HG02642 (cell line): ENCODE data around the gene ZBED6.
"Not testable (repeated sequence)": the region's sequence is repeated elsewhere in the genome, so short reads cannot be mapped to it uniquely, and the experiment has no call there.

Source experiments
- ATAC-seq: cut with Tn5 transposase; IDR thresholded peaks from one replicate; pipeline ENCODE4 v1.9.1; 2021; ENCODE audit warnings: mild to moderate bottlenecking; ENCODE audit not compliant: unreplicated experiment, poor library complexity

ZBED6 gene

GRCh38 chr1:203829247-203829646, 33.8 kb downstream of the ZBED6 start:
- ATAC-seq, result not testable (repeated sequence)

- ATAC-seq, result no peak
Measured at GRCh38 chr1:203835476-203835875, 40.1 kb downstream of the ZBED6 start.

DNA sequence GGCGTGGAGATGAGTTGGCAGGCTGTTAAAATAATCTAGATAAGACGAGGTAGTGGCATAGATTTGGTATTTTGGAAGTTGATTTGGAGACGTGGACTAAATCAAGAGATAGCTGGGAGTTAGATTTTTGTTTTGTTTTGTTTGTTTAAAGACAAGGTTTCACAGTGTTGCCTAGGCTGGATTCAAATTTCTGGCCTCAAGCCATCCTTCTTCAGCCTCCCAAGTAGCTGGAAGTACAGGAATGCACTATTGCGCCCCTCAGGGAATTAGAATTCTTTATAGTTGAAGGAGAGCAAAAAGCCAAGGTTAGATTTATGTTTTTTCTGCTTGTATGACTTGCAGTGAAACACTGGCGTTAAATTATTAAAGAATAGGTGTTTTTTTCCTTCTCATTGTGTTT, 43.7 kb downstream of the ZBED6 start:
- no peak for ATAC-seq

- ATAC-seq, result no peak
Measured at GRCh38 chr1:203840208-203840808, 44.9 kb downstream of the ZBED6 start.

GRCh38 chr1:203842559-203842876, 47.1 kb downstream of the ZBED6 start:
- no peak for ATAC-seq

DNA sequence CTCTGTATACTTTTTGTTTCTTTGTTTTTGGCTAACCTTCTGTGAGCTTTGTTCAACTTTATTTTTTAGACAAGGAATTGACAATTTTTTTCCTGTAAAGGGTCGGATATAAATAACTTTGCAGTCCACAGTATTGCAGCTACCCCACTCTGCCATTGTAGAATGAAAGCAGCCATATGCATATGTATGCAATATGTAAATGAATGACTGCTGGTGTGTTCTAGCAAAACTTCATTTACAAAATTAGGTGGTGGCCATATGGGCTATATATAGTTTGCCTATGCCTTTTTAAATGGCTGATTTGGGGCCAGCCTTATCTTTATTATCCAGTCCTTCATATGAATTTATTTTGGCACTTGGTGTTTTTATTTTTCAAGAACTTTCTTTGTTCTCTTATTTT, 48.0 kb downstream of the ZBED6 start:
- no peak for ATAC-seq
